Left lobe of liver (tissue), 2 donors: ENCODE results near the gene TACC2. TPM values are rescaled to one million over a fixed set of nuclear protein-coding genes. Genes with fewer than 3 reads are reported as not detected.

ENCODE experiments used
- ATAC-seq: fragments of 200-7000 bp; cut with Tn5 transposase; one replicate; pipeline ENCODE4 v1.9.1; 2020; ENCODE audit warnings: mild to moderate bottlenecking, moderate library complexity
- DNase-seq: peaks from one replicate; pipeline ENCODE4 v3.0.0-alpha.2; 2020; ENCODE audit warnings: low spot score
- total RNA-seq: library from RNA; stranded (reverse); gene quantifications from one replicate; pipeline ENCODE4 v1.2.1, GENCODE V29; 2021
- donor health status: DM: no; HTN: no; CAD: no; lungs with moderate emphysema.
- donor health status: DM: no; HTN: yes; CAD: no.

TACC2 gene
- total RNA-seq, 1 donor from 2014 or later = 21.5 TPM

DNA sequence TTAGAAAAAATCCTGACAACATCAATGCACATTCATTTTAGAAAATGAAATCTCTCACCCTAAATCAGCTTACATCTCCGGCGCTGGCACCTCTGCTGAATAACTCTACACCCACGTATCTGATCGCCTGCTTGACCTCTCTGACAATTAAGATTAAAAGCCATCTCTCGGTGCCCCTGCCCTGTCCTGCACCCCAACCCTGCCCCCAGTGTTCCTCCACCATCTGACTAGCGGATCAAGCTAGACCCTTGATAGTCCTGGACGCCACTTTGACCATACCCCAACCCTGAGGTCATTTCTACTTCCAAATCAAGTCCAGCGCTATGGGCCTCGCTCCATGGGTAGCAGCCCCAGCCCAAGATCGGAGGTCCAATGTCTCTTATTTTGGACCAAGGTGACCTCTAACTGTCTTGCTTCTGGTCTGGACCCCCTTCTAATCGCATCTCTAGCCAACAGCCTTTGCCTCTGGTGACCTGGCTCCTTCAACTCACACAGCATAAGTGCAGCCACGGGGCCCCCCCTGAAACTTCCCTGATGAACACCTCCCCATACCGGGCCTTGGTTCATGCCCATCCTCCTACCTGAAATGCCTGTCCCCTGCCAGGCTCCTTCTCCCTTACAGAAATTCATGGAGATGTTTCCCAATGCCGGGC, 310.6 kb downstream of the TACC2 start:
- ATAC-seq (no peak), DNase-seq (no peak)

DNA sequence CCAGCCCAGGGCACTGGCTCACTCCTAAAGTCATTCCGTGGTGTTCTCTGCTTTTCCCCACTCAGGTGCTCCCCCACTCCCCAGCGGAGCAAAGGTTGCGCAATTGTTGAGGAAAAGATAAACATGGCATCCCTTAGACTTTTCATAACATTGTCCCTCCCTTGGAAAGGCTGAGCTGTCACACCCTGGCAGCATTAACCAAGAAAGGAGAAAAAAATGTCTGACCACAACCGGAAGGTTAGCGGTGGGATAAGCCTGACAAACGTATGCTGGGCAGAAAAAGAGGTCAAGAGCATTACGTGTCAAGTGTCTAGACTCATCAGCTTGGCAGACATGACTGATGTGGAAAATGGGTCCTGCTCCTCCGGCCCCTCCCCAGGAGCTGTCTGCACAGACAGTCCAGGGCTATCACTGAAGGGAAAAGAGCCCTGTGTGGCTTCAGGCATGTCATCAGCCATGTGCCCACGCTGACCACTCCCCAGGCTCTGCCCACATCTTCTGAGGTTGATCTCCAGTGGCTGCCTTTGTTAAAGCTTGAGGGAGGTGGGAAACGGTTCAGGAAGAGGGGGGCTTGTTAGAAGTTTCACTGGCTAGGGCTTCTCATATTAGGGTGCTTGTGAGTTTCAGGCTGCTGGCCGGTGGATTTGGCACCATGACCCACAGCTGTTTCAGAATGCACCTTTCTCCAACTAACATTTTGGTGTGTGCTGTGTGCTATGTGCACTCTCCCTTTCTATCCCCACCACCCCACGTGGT, 312.3 kb downstream of the TACC2 start:
- no peak for DNase-seq
- ATAC-seq = peak; percentile 52

DNA sequence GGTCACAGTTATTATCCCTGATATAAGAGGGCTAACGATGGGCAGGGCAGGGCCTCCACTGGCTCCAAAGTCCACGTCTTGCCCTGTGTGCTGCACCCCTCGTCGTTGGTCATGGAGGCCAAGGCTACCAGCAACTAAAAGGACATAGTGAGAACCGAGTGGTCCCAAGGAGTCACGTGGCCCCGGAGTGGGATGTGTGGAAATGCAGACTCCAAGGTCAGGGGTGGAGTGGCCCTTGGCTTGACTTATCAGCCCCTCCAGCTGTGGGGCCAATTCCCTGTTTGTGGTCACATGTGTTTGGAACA, 312.8 kb downstream of the TACC2 start:
- DNase-seq (no peak), ATAC-seq (no peak)

DNA sequence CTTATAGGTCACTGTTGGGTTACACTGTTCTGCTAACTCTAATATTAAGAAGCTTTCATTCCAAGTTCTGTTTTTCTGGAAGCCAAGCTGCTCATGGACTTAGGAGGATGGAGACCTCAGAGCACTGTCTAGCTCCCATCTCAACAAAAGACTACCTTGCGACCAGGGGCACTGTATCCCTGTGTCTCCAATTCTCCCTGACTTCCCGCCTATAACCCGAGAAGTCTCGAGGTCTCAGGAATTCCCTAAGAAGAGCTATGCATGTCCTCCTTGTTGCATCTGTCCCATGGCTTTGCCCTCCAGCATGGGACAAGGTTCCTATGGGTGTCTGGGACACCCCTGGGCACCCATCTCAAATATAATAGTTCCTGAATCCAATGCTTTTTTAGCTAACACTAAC, 313.4 kb downstream of the TACC2 start:
- ATAC-seq (no peak), DNase-seq (no peak)

DNA sequence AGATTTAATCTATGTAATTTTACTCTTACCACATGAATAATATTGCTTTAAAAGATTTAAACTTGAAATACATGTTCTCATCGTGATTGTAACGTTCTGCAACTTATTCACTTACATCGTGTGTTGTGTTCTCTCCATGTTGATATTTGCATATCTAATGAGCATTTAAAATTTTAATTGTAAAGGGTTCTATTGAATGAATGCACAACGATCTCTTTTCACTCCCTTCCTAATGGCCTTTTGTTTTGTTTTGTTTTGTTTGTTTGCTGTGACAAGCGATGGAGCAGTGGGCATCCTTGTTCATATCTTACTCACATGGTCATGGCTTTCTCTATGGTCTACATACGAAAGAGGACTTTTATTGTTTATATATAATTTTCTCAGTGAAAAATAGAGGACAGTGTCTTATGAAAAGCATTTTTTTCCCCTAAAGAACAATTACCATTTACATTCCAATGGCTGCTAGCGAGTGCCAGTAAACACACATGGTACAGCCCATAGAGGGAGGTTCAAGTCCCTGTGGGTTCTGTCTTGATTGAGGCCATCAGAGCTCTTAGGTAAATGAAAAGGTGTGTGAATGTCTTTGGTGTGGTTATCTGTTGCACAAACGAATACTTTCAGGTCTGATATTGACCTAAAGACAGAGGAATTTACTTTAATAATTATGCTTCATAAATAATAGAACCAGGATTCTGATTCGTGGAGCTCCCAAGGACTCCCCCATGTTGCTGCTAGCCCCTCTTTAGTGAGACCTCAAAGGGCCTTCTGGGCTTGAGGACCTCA, 314.5 kb downstream of the TACC2 start:
- ATAC-seq (no peak), DNase-seq (no peak)

Other genes starting within 250 kb of the TACC2 start
- gene ATE1, start 61.1 kb upstream of the TACC2 start, total RNA-seq = 20.1 TPM
- 31.6 TPM for gene NSMCE4A, start 13.9 kb upstream of the TACC2 start, total RNA-seq